C1 segment of cervical spinal cord (tissue), 14 donors: ENCODE data around the gene ISLR2.
"Not testable (repeated sequence)": the region's sequence is repeated elsewhere in the genome, so short reads cannot be mapped to it uniquely, and the experiment has no call there.

Experiments used
- DNase-seq, 14 donors: peaks; one replicate each; lab custom pipeline; 2025; lab: John Stamatoyannopoulos, UW

Gene ISLR2

GRCh38 chr15:74156678-74157411 is 26.5 kb downstream of the ISLR2 start:
- no peak for DNase-seq

DNA sequence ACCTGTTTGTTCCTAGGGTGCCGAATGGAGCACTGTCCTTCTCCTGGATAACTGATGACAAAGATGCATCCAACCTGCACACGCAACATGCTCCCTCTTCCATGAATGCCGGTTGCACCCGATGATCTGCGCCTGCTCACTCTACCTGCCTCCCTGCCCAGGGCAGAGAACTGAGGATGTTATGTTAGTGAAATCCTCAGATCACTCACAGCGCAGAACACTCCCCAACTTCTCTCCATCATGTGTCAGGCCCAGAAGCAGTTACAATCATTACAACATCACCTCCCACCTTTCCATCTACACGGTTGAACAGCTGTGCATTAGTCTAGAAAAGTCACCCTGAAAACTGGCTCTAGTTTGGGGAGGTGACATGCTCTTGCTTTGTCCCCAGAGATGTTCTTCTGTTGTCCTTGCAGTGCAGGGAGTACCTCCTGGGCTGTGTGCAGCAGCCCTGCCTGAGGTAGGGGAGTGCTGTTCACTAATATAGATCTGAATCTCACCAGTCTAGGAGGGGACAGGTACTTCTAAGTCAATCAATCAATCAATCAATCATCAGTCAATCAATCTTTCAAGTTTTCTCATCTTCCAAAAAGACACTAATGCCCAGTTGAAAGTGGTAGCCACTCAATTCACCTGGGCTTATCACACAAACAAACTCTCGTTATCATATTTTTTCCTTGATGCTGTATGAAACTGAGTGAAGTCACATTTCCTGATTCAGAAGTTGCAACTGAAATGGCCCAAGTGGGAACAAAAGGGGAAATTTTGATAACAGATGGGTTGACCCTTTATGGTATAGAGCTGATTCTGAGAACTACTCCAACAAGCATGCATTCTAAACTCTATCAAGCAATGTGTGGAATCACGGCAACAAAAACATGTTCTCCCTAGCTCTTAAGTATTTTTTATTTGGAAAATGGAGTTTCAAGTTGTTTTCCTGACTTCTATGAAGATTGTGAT is 27.8 kb downstream of the ISLR2 start:
- no peak for DNase-seq

GRCh38 chr15:74158855-74159650 is 28.7 kb downstream of the ISLR2 start:
- DNase-seq: no peak

DNA sequence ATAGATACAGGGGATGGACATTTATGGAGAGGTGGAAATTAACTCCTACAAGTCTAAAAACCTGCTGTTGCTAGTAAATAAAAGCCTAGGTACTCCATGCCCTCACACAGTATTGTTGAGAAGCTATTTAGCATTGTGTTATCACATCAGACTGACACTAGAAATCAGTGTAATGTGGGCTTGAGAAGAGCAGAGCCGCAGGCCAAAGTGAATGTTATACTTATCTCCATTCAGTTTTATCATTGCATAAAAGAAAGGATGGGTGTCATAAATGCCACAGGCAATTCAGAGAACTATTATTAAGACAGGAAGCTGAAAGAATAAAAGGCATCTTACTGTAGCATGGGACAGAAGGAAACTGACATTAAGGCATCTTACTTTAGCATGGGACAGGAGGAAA is 29.4 kb downstream of the ISLR2 start:
- DNase-seq: no peak

- not testable (repeated sequence) for DNase-seq
Measured at GRCh38 chr15:74160390-74160789, 30.0 kb downstream of the ISLR2 start.

GRCh38 chr15:74162195-74162536 is 31.8 kb downstream of the ISLR2 start:
- not testable (repeated sequence) for DNase-seq

DNA sequence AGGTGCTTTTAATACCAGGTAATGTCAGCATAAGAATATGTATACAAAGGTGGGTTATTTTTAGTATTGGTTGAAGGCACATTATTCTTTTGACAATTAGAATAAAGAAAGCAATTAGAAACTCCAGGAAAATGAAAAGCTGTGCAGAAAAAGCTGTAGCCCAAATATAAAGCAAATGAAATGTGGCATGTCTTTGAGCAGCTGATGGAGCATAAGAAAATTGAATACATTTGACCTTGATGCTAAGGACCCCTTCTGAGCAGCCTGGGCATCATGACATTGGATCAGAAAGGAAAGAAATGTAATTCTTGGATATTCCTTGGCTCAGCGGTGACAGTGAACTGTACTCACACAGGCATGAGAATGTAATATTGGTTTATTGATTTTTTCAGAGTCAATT is 35.1 kb downstream of the ISLR2 start:
- DNase-seq: no peak

- DNase-seq: no peak
Measured at GRCh38 chr15:74167891-74168331, 37.5 kb downstream of the ISLR2 start.

DNA sequence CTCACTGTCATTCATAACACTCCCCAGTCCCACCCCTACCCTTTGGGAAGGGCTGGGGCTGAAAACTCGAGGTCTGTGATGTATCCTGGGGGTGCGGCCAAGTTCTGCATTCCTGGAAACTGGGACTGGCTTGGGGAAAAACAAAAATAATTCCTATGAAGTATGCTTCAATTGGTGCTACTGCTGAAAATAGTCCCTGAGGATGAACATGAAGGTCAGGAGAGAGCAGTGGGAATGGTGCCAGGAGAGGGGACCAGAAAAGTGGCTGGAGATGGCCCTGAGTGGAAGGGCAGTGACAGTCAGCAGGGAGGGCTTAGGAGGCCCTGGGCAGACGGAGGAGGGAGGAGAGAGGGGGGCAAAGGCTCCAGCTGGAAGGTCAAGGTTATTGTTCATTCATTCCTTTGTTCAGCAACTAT is 38.3 kb downstream of the ISLR2 start:
- no peak for DNase-seq

GRCh38 chr15:74170071-74170844 is 39.9 kb downstream of the ISLR2 start:
- no peak for DNase-seq

DNA sequence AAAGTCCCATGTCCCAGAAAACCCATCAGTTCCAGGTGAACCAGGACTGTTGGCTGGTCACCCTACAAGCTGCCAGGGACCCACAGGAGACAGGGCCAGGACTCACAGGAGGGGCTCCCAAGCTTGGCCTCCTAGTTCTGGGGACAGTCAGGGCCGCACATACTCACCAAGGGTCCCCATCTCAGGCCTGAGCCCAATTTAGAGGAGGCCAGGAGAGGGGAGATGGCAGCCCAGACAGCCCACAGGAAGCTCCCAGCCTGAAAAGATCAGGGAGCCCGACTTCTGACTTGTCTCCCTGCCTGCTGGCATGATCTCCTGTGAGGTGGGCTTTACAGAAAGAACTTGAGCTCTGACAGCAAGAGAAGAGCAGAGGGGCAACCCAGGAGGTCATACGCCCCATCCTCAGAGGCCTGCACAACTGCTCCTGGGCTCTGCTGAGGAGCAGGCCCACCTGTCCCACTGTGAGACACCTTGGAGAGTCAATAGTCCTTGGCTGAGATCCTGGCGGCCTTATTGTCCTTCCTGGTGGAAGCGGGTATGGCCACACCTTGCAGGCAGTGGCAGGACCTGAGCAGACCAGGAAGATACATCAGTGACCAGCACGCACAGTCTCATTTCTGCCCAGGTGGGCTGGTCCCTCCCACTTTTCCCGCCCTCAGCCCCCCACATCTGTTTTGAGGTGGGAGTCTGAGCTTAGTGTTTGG is 40.6 kb downstream of the ISLR2 start:
- no peak for DNase-seq

GRCh38 chr15:74171965-74172541 is 41.7 kb downstream of the ISLR2 start:
- no peak for DNase-seq

GRCh38 chr15:74172701-74173379 is 42.5 kb downstream of the ISLR2 start:
- DNase-seq: no peak

- no peak for DNase-seq
Measured at GRCh38 chr15:74173380-74174218, 43.2 kb downstream of the ISLR2 start, which contains the start of gene ISLR. Gene ISLR (plus strand): TSS chr15:74173710. CDS start chr15:74174859, 1,149 bp downstream.

- no peak for DNase-seq
Measured at GRCh38 chr15:74174219-74174957, 44.0 kb downstream of the ISLR2 start.

DNA sequence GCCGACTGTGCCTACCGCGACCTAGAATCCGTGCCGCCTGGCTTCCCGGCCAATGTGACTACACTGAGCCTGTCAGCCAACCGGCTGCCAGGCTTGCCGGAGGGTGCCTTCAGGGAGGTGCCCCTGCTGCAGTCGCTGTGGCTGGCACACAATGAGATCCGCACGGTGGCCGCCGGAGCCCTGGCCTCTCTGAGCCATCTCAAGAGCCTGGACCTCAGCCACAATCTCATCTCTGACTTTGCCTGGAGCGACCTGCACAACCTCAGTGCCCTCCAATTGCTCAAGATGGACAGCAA is 44.5 kb downstream of the ISLR2 start:
- no peak for DNase-seq

- DNase-seq: no peak
Measured at GRCh38 chr15:74175271-74176191, 45.1 kb downstream of the ISLR2 start.
